Right atrium auricular region (tissue), 2 donors: Measurements from ENCODE around the gene ABHD14A. TPM values are rescaled to one million over a fixed set of nuclear protein-coding genes. Genes with fewer than 3 reads are reported as not detected.
A peak's percentile ranks its signal among the peaks of the same experiment; 100 is the strongest.

Source experiments
- DNase-seq: peaks from one replicate; pipeline ENCODE4 v3.0.0-alpha.2; 2019; ENCODE audit warnings: low spot score
- H3K27ac ChIP-seq, 2 donors: fragments of 200-600 bp; sonication (generic); 1 replicate in 1 of 2; 2 replicates in 1 of 2; pipeline ENCODE4 v1.5.1; 2016 to 2019
- H3K27me3 ChIP-seq, 2 donors: fragments of 200-600 bp; sonication (generic); one replicate each; pipeline versions ENCODE4 v1.5.1 to v1.6.0; 2017 to 2019
- H3K36me3 ChIP-seq: fragments of 200-600 bp; sonication (generic); one replicate; pipeline ENCODE4 v1.5.1; 2016
- H3K4me1 ChIP-seq, 2 donors: fragments of 200-600 bp; sonication (generic); one replicate each; pipeline versions ENCODE4 v1.5.1 to v1.6.0; 2017 to 2019
- H3K4me3 ChIP-seq, 2 donors: fragments of 200-600 bp; sonication (generic); 1 replicate in 1 of 2; 2 replicates in 1 of 2; pipeline ENCODE4 v1.5.1; 2017 to 2019; ENCODE audit warnings: mild to moderate bottlenecking in 1 of 2, moderate library complexity in 1 of 2
- H3K9me3 ChIP-seq, 2 donors: fragments of 200-600 bp; sonication (generic); one replicate each; pipeline ENCODE4 v1.5.1; 2019
- total RNA-seq, 2 donors: library from RNA; depleted of rRNA; stranded (reverse); fragments of >200 nt; gene quantifications; one replicate each; pipeline ENCODE4 v1.1.0, GENCODE V29; 2016
- TF ChIP-seq, protein P1 (sequence below), 2 donors: fragments of 200-600 bp; sonication (generic); IDR thresholded peaks; one replicate each; pipeline ENCODE4 v1.5.1; 2019; ENCODE audit warnings: antibody characterized with exemption in 2 of 2

Gene ABHD14A
- total RNA-seq, 2 donors from 2014 or later, result 21.0 to 31.3 TPM

DNA sequence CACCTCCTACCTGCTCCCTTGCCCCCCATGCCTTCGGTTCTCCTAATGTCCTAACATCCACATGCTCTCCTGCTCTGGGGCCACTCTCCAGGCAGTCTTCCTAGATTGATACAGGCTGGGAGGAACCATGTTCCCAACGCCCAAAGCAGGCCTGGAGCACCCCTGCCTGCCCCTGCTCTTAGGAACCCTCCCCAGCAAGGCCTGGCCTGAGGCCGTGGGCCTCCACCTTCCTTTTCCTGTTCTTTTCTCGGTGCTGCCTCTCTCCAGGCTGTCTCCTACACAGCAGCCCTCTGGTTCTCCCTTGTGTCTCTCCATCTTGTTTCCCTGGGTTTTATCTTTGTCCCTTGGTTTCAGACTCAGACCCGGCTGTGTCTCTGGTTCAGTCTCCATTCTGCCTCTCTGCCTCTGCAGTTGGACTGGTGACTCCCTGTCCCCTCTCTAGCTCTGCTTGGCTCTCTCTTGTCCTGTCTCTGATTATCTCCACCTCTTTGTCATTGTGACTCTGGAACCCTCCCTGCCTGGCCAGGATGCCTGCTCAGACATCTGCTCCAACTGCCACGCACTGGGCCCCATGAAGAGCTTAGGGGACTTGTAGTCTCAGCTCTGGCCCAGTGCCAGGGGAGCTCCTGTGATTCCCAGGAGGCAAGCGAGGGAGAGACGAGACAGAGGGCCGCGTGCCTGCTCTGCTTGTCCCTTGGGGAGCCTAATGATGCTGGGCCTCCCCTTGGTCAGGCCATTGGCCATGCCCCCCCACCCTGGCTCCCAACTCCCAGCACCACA lies 46.8 kb downstream of the ABHD14A start:
- peaks cover 0 to 96% of the 10 kb centered on the region in 2 donors for H3K4me1 ChIP-seq
- no peak overlapping the region for H3K4me3 ChIP-seq
- DNase-seq, result no peak

DNA sequence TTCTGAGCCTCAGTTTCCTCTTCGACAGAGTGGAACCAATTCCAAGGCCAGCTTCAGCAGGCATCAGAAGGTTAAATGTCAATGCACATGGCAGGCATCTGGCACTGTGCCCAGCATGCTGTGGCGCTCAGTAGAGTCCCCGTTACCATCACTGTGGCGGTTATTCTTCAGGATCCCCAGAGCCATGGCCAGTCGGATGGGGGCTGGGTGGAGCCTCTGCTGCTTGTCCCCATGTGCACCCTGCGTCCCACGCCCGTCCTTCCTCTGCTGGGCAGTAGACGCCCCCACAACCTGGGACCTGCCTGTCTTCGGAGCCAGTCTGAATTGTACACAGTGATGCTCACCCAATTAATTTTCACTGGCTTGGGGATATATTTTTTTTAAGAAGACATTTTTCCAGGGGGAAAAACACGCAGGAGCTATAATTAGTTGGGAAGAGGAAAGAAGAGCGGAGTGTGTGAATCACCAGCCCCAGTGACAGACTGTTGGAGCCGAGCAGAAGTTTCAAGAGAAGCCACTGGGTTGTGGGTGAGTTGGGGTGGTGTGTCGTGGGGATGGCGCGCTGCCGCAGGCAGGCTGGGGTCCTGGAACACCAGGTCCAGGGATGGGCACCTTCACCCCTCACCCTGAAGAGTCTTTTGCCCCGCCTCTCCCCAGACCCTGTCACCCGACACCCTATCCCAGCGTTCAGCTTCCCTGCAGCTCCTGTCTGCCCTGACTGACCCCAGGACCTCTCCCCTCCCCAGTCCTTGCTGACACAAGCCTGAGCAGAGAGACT lies 47.6 kb downstream of the ABHD14A start:
- peak overlapping the region; percentile 24 to 35 for H3K4me3 ChIP-seq
- H3K36me3 ChIP-seq, result no peaks in the 10 kb centered on the region
- no peak for DNase-seq
- no peaks in the 10 kb centered on the region for H3K9me3 ChIP-seq
- TF ChIP-seq, protein P1, sequence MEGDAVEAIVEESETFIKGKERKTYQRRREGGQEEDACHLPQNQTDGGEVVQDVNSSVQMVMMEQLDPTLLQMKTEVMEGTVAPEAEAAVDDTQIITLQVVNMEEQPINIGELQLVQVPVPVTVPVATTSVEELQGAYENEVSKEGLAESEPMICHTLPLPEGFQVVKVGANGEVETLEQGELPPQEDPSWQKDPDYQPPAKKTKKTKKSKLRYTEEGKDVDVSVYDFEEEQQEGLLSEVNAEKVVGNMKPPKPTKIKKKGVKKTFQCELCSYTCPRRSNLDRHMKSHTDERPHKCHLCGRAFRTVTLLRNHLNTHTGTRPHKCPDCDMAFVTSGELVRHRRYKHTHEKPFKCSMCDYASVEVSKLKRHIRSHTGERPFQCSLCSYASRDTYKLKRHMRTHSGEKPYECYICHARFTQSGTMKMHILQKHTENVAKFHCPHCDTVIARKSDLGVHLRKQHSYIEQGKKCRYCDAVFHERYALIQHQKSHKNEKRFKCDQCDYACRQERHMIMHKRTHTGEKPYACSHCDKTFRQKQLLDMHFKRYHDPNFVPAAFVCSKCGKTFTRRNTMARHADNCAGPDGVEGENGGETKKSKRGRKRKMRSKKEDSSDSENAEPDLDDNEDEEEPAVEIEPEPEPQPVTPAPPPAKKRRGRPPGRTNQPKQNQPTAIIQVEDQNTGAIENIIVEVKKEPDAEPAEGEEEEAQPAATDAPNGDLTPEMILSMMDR (IDR thresholded peaks at IDR 0.05), result no peak
- H3K27ac ChIP-seq, result peak overlapping the region; percentile 93 to 96
- peaks cover 0 to 88% of the 10 kb centered on the region in 2 donors for H3K4me1 ChIP-seq
- H3K27me3 ChIP-seq, result no peaks in the 10 kb centered on the region

More for the DNA sequence above, 46.8 kb downstream of the ABHD14A start:
- H3K9me3 ChIP-seq, result no peaks in the 10 kb centered on the region
- H3K27ac ChIP-seq, result peak overlapping the region; percentile 93 to 96
- TF ChIP-seq, protein P1 (IDR thresholded peaks at IDR 0.05), result no peak
- H3K27me3 ChIP-seq, result no peaks in the 10 kb centered on the region
- H3K36me3 ChIP-seq, result no peaks in the 10 kb centered on the region

DNA sequence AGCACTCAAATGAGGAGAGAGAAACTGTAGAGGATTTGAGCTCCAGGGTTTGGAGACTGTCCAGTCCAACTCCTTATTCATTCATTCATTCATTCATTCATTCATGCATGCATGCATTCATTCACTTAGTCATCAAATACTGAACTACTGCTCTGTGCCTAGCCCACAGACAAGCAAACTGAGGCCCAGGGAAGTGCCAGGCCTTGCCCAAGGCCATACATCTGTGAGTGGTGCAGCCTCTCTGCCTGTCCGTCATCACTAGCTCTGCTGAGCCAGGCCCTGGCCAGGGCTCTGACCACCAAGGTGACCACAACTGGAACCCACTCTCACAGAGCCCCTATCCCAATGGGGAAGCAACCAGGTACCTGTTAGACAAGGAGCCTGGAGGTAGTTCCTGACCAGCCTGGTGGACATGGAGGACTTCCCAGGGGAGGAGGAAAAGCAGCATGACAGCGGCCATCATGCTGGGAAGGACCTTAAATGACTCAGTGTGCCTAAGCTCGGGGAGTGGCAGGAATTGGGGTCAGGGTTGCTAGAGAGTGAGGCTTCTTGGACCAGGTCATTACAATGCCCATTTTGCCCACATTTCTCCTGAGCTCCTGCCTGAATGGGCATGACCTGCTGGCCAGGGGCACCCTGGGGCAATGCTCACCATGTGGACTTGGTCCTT lies 48.4 kb downstream of the ABHD14A start:
- DNase-seq, result no peak
- Histone ChIP-seq H3K27me3 (no peaks in the 10 kb centered on the region), H3K4me1 (peaks cover 0 to 85% of the 10 kb centered on the region in 2 donors), H3K4me3 (peak overlapping the region; percentile 24 to 35), H3K27ac (peak overlapping the region; percentile 93 to 96), H3K9me3 (no peaks in the 10 kb centered on the region), H3K36me3 (no peaks in the 10 kb centered on the region)
- TF ChIP-seq, protein P1 (IDR thresholded peaks at IDR 0.05), result no peak

DNA sequence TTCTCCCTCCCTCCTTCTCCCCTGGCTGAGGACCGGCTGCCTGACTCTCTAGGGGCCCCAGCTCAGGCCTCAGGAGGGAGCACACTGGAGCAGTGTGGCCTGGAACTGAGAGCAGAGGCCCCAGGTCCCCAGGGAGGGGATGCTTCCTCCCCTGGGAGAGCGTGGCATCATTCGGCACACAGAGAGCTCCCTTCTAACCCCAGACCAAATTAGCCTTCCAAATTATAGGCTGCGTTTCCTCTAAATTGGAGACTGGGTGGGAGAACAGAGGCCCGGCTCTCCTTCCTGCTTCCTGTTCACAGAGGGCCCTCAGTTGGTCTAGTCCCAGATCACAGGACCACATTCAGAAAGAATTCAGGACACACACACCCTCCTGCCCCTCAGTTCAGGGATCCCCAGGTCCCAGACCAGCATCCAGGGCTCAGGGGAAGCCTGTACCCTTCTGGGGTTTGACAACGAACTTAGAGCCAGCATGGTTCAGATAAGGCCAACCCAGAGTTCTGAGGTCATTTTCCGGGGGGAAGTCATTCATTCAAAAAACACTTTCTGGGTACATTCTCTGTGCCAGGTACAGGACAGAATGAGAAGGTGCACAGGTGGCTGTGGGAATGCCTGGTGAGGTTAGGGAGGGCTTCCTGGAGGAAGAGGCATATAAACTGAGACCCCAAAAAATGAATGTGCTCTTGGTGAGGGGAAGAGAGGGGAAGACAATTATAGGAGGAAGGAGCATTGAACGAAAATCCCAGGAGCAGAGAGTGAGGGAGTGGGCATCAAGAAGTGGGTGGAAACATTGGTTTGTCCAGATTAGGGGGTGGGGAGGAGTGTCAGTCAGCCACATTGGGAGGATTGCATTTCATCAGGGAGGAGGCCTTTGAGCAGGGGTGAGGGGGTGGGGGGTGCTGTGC lies 49.2 kb downstream of the ABHD14A start:
- Histone ChIP-seq H3K36me3 (no peaks in the 10 kb centered on the region), H3K27me3 (no peaks in the 10 kb centered on the region), H3K27ac (peak overlapping the region; percentile 93 to 96), H3K4me1 (peaks cover 0 to 84% of the 10 kb centered on the region in 2 donors), H3K4me3 (peak overlapping the region; percentile 24 to 35), H3K9me3 (no peaks in the 10 kb centered on the region)
- no peak for DNase-seq
- TF ChIP-seq, protein P1 (IDR thresholded peaks at IDR 0.05), result no peak
